Measurements from ENCODE around the gene CRIP2. TPM values are rescaled to one million over a fixed set of nuclear protein-coding genes. Genes with fewer than 3 reads are reported as not detected.

CRIP2 gene
- total RNA-seq, 3 donors from 2014 or later (not counting 1 experiment from before 2014, with no cell fraction given): 1.7 to 4.6 (median 2.0) TPM

DNA sequence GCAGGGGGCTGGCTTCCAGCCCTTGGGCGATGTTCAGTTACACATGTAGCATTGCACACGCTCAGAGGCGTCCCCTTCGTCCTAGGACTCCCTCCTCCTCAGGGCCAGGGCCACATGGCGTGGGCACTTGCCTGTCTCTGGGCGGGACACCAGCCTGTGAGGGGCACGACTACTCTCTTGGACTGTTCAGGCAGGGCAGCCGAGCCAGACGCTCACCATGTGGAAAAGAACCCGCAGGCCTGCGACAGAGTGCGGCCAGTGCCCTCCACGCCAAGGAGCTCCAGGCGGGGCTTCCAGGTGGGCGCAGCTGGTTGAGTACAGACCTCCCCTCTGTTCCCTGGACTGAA, 34.1 kb upstream of the CRIP2 start:
- Mint-ChIP-seq H3K9me3 (no peaks in the 10 kb centered on the region), H3K27ac (no peak overlapping the region), H3K4me3 (no peak overlapping the region), H3K36me3 (no peaks in the 10 kb centered on the region), H3K4me1 (peaks cover 10 to 16% of the 10 kb centered on the region in 2 donors), H3K27me3 (ENCODE audit: low read depth in 2 of 2) (no peaks in the 10 kb centered on the region)
- H3K36me3 ChIP-seq (ENCODE audit: control insufficient read depth, insufficient read depth, low read length): peaks cover 13% of the 10 kb centered on the region
- H3K4me1 ChIP-seq (ENCODE audit: control insufficient read depth, insufficient read depth, low read length): no peaks in the 10 kb centered on the region
- DNase-seq (no peak), ATAC-seq (no peak)
- 98% methylated on average over 15 of the region's 15 CpGs for WGBS (ENCODE audit: insufficient coverage)
- H3K27ac ChIP-seq (ENCODE audit: low read length): no peak overlapping the region
- H3K9me3 ChIP-seq (ENCODE audit: control insufficient read depth, insufficient read depth, low read length): no peaks in the 10 kb centered on the region
- TF ChIP-seq, protein P1, sequence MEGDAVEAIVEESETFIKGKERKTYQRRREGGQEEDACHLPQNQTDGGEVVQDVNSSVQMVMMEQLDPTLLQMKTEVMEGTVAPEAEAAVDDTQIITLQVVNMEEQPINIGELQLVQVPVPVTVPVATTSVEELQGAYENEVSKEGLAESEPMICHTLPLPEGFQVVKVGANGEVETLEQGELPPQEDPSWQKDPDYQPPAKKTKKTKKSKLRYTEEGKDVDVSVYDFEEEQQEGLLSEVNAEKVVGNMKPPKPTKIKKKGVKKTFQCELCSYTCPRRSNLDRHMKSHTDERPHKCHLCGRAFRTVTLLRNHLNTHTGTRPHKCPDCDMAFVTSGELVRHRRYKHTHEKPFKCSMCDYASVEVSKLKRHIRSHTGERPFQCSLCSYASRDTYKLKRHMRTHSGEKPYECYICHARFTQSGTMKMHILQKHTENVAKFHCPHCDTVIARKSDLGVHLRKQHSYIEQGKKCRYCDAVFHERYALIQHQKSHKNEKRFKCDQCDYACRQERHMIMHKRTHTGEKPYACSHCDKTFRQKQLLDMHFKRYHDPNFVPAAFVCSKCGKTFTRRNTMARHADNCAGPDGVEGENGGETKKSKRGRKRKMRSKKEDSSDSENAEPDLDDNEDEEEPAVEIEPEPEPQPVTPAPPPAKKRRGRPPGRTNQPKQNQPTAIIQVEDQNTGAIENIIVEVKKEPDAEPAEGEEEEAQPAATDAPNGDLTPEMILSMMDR (IDR thresholded peaks at IDR 0.05): no peak
- no peak overlapping the region for H3K4me3 ChIP-seq (ENCODE audit: low read length)
- intact Hi-C loops (cut with micrococcal nuclease): no loop called here
- no peaks in the 10 kb centered on the region for H3K27me3 ChIP-seq (ENCODE audit: control insufficient read depth, insufficient read depth, low read length)

DNA sequence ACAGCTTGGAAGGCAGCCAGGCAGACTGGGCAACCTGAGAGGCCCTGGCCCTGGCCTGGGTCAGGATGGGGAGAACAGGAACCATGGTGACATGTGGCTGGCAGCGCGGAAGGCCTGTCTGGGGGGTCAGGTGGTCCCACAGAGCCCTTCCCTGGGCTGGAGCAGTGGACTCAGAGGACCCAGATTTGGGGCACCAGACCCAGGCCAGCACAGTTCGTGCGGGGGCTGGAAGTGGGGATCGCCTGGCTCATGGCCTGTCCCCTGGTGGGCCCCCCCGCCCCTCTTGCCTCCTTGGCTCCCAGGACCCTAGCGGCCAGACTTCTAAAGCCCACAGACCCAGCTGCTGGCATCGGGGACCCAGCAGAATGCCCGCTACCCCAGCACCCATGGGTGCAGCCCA, 33.6 kb upstream of the CRIP2 start:
- no peak overlapping the region for H3K27ac Mint-ChIP-seq
- intact Hi-C loops (cut with micrococcal nuclease): no loop called here
- H3K4me1 Mint-ChIP-seq: peaks cover 7 to 13% of the 10 kb centered on the region in 2 donors
- DNase-seq: no peak
- ATAC-seq: no peak
- no peak overlapping the region for H3K4me3 Mint-ChIP-seq
- H3K9me3 ChIP-seq (ENCODE audit: control insufficient read depth, insufficient read depth, low read length): no peaks in the 10 kb centered on the region
- TF ChIP-seq, protein P1 (IDR thresholded peaks at IDR 0.05): no peak
- no peaks in the 10 kb centered on the region for H3K4me1 ChIP-seq (ENCODE audit: control insufficient read depth, insufficient read depth, low read length)
- no peak overlapping the region for H3K4me3 ChIP-seq (ENCODE audit: low read length)
- no peak overlapping the region for H3K27ac ChIP-seq (ENCODE audit: low read length)
- no peaks in the 10 kb centered on the region for H3K27me3 ChIP-seq (ENCODE audit: control insufficient read depth, insufficient read depth, low read length)
- H3K36me3 ChIP-seq (ENCODE audit: control insufficient read depth, insufficient read depth, low read length): peaks cover 13% of the 10 kb centered on the region
- no peaks in the 10 kb centered on the region for H3K9me3 Mint-ChIP-seq
- H3K36me3 Mint-ChIP-seq: no peaks in the 10 kb centered on the region
- H3K27me3 Mint-ChIP-seq (ENCODE audit: low read depth in 2 of 2): no peaks in the 10 kb centered on the region
- 98% methylated on average over 9 of the region's 9 CpGs for WGBS (ENCODE audit: insufficient coverage)

DNA sequence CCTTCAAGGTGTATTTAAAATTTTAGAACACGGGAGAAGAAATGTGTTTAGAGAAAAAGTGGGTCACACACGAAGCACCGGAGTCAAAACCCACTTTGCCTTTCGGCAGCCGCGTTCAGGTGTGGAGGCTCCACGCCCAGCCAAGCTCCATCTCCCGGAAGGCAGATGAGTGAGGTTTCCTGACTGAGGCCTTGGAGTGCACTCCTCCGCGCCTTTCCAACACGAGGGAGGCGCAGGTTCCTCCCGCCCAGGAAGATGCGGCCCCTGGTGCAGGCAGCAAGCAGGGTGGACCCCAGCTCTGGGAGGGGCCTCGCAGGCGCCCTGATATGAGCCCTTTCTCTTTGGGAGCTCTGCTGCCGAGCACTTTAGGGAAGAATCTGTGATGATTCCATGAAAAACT, 32.5 kb upstream of the CRIP2 start:
- Histone ChIP-seq H3K36me3 (ENCODE audit: control insufficient read depth, insufficient read depth, low read length) (peaks cover 13% of the 10 kb centered on the region), H3K9me3 (ENCODE audit: control insufficient read depth, insufficient read depth, low read length) (no peaks in the 10 kb centered on the region), H3K4me1 (ENCODE audit: control insufficient read depth, insufficient read depth, low read length) (no peaks in the 10 kb centered on the region), H3K4me3 (ENCODE audit: low read length) (no peak overlapping the region), H3K27ac (ENCODE audit: low read length) (no peak overlapping the region), H3K27me3 (ENCODE audit: control insufficient read depth, insufficient read depth, low read length) (no peaks in the 10 kb centered on the region)
- H3K4me3 Mint-ChIP-seq: no peak overlapping the region
- TF ChIP-seq, protein P1 (IDR thresholded peaks at IDR 0.05): no peak
- no peaks in the 10 kb centered on the region for H3K9me3 Mint-ChIP-seq
- no peak overlapping the region for H3K27ac Mint-ChIP-seq
- H3K27me3 Mint-ChIP-seq (ENCODE audit: low read depth in 2 of 2): no peaks in the 10 kb centered on the region
- WGBS (ENCODE audit: insufficient coverage): 86% methylated on average over 17 of the region's 17 CpGs
- DNase-seq (no peak), ATAC-seq (no peak)
- no peaks in the 10 kb centered on the region for H3K36me3 Mint-ChIP-seq
- H3K4me1 Mint-ChIP-seq: peaks cover 0 to 7% of the 10 kb centered on the region in 2 donors
- intact Hi-C loops (cut with micrococcal nuclease): no loop called here

DNA sequence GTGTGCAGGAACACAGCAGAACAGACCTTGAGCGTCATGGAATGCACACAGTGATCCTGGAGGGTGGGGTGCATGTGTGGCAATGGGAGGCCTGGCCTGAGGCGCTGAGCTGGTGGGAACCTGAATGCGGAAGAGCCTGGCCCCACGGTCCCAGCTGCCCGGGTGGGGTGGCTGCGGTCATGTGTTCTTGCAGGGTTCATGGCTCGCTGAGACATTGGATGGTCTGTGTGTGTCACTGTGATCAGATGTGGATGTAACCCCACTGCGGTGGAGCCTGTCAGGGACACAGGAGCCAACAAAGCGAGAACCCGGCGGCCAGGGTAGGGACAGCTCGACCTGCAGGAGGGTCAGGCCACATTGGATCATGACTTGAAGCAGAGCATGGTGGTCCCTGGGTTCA, 31.8 kb upstream of the CRIP2 start:
- H3K27me3 ChIP-seq (ENCODE audit: control insufficient read depth, insufficient read depth, low read length): no peaks in the 10 kb centered on the region
- H3K4me3 Mint-ChIP-seq: no peak overlapping the region
- peaks cover 13% of the 10 kb centered on the region for H3K36me3 ChIP-seq (ENCODE audit: control insufficient read depth, insufficient read depth, low read length)
- no peaks in the 10 kb centered on the region for H3K36me3 Mint-ChIP-seq
- WGBS (ENCODE audit: insufficient coverage): 95% methylated on average over 12 of the region's 12 CpGs
- no peaks in the 10 kb centered on the region for H3K9me3 Mint-ChIP-seq
- DNase-seq (no peak), ATAC-seq (no peak)
- no peak overlapping the region for H3K27ac ChIP-seq (ENCODE audit: low read length)
- no peaks in the 10 kb centered on the region for H3K4me1 ChIP-seq (ENCODE audit: control insufficient read depth, insufficient read depth, low read length)
- no peak overlapping the region for H3K4me3 ChIP-seq (ENCODE audit: low read length)
- TF ChIP-seq, protein P1 (IDR thresholded peaks at IDR 0.05): no peak
- no peaks in the 10 kb centered on the region for H3K9me3 ChIP-seq (ENCODE audit: control insufficient read depth, insufficient read depth, low read length)
- H3K27ac Mint-ChIP-seq: no peak overlapping the region
- peaks cover 0 to 7% of the 10 kb centered on the region in 2 donors for H3K4me1 Mint-ChIP-seq
- intact Hi-C loops (cut with micrococcal nuclease): no loop called here
- no peaks in the 10 kb centered on the region for H3K27me3 Mint-ChIP-seq (ENCODE audit: low read depth in 2 of 2)

Data from natural killer cell (primary cell).